GM12878 (cell line): ENCODE results near the gene RSF1. TPM values are rescaled to one million over a fixed set of nuclear protein-coding genes. Genes with fewer than 3 reads are reported as not detected.

ENCODE experiments used
- ATAC-seq: fragments of 200-7000 bp; cut with Tn5 transposase; 3 replicates; pipeline ENCODE4 v1.9.1; 2020; ENCODE audit warnings: mild to moderate bottlenecking, moderate library complexity
- BruUV-seq: library from RNA; stranded (reverse); fragments of 400-500 nt; replicated peaks from 2 replicates; lab custom pipeline; 2021; lab: Mats Ljungman, UMichigan
- CTCF ChIA-PET: fragments of 300-600 bp; sonication (Branson Sonifier 250); formaldehyde crosslinking; extraction: SDS; loops from one replicate; lab custom pipeline; 2021; ENCODE audit warnings: inconsistent platforms; lab: Yijun Ruan, JAX
- POLR2A ChIA-PET: fragments of 350-600 bp; formaldehyde crosslinking; extraction: SDS; loops from one replicate; lab custom pipeline; 2021; ENCODE audit warnings: inconsistent platforms; lab: Charles Lee
- RAD21 ChIA-PET: fragments of 300-600 bp; sonication (Branson Sonifier 250); formaldehyde crosslinking; loops from one replicate; lab custom pipeline; 2023; ENCODE audit warnings: antibody characterized with exemption; ENCODE audit not compliant: unreplicated experiment; lab: Charles Lee
- SMC1A ChIA-PET: fragments of 300-600 bp; sonication (Branson Sonifier 250); formaldehyde crosslinking; loops from one replicate; lab custom pipeline; 2023; ENCODE audit not compliant: unreplicated experiment, uncharacterized antibody; lab: Charles Lee
- DNase-seq: peaks from one replicate; pipeline ENCODE4 v3.0.0-alpha.2; 2011; ENCODE audit warnings: low read depth, low spot score
- FAIRE-seq: peaks from 3 replicates; lab custom pipeline; 2011; peaks lifted over from hg19 to GRCh38; lab: Jason Lieb, UNC
- H2AFZ ChIP-seq: 2 replicates; pipeline ENCODE4 v1.6.0; 2011; ENCODE audit warnings: low read depth, low read length, control low read depth; ENCODE audit not compliant: control insufficient read depth
- H3K27ac ChIP-seq: 2 replicates; pipeline ENCODE4 v1.5.1; 2011; ENCODE audit warnings: control low read depth; ENCODE audit not compliant: control insufficient read depth, insufficient read depth
- H3K27me3 ChIP-seq, 2 experiments: replicated peaks in 1 of 2; 2 replicates each; pipeline versions ENCODE4 v1.6.0 to v1.6.1; 2011; ENCODE audit warnings: low read length in 1 of 2; ENCODE audit not compliant: control insufficient read depth in 2 of 2, insufficient read depth in 2 of 2
- H3K36me3 ChIP-seq, 2 experiments: 2 replicates each; pipeline ENCODE4 v1.5.1; 2011; ENCODE audit warnings: low read length in 1 of 2; ENCODE audit not compliant: control insufficient read depth in 2 of 2, insufficient read depth in 2 of 2
- H3K4me1 ChIP-seq: 2 replicates; pipeline ENCODE4 v1.6.1; 2011; ENCODE audit warnings: mild to moderate bottlenecking, low read length, moderate library complexity, mixed read lengths; ENCODE audit not compliant: control insufficient read depth, insufficient read depth
- H3K4me2 ChIP-seq: 2 replicates; pipeline ENCODE4 v1.6.0; 2011; ENCODE audit warnings: control low read depth; ENCODE audit not compliant: control insufficient read depth, insufficient read depth
- H3K4me3 ChIP-seq: fragments of 200-600 bp; sonication (generic); 2 replicates; pipeline ENCODE4 v1.5.1; 2016
- H3K79me2 ChIP-seq: 2 replicates; pipeline ENCODE4 v1.6.0; 2011; ENCODE audit warnings: low read length; ENCODE audit not compliant: control insufficient read depth, insufficient read depth
- H3K9ac ChIP-seq: 2 replicates; pipeline ENCODE4 v1.8.0; 2011; ENCODE audit warnings: low read length, control low read depth, mixed read lengths; ENCODE audit not compliant: control insufficient read depth, insufficient read depth
- H3K9me3 ChIP-seq: replicated peaks from 3 replicates; pipeline ENCODE4 v1.5.1; 2011; ENCODE audit warnings: mild to moderate bottlenecking, low read length; ENCODE audit not compliant: control insufficient read depth, insufficient read depth
- H4K20me1 ChIP-seq: 2 replicates; pipeline ENCODE4 v1.6.0; 2011; ENCODE audit not compliant: control insufficient read depth, insufficient read depth
- BCLAF1 ChIP-seq: fragments of 450-650 bp; IDR thresholded peaks from 2 replicates; pipeline ENCODE4 v1.6.1; 2017; ENCODE audit warnings: antibody characterized with exemption, mild to moderate bottlenecking, moderate library complexity
- E2F8 ChIP-seq: fragments of 450-650 bp; IDR thresholded peaks from 2 replicates; pipeline ENCODE4 v1.6.1; 2018; ENCODE audit warnings: mild to moderate bottlenecking, low read depth, moderate library complexity; ENCODE audit not compliant: partially characterized antibody
- ELK1 ChIP-seq: IDR thresholded peaks from 2 replicates; pipeline ENCODE4 v1.6.1; 2012; ENCODE audit warnings: low read depth, low read length, improper control_type of control experiment
- ETV6 ChIP-seq, 2 experiments: fragments of 450-650 bp in 1 of 2; IDR thresholded peaks in 1 of 2; conservative IDR thresholded peaks in 1 of 2; 2 replicates each; pipeline ENCODE4 v1.6.1; 2014; ENCODE audit warnings: antibody characterized with exemption in 1 of 2, borderline replicate concordance in 1 of 2, low read depth in 1 of 2, mild to moderate bottlenecking in 1 of 2, moderate library complexity in 1 of 2
- EZH2 ChIP-seq: IDR thresholded peaks from 2 replicates; pipeline ENCODE4 v1.6.1; 2012; ENCODE audit warnings: low read depth, mild to moderate bottlenecking, control low read depth, inconsistent platforms, low read length, borderline replicate concordance; ENCODE audit not compliant: control insufficient read depth
- FOS ChIP-seq: IDR thresholded peaks from 3 replicates; pipeline ENCODE4 v1.6.1; 2011; ENCODE audit warnings: borderline replicate concordance; ENCODE audit not compliant: insufficient read length; ENCODE audit errors: extremely low read depth
- HDAC6 ChIP-seq: fragments of 200-600 bp; sonication (generic); IDR thresholded peaks from one replicate; pipeline ENCODE4 v1.8.0; 2017; ENCODE audit warnings: antibody characterized with exemption; ENCODE audit not compliant: unreplicated experiment
- MYB ChIP-seq: fragments of 150-350 bp; IDR thresholded peaks from 2 replicates; pipeline ENCODE4 v1.6.1; 2014; ENCODE audit warnings: mild to moderate bottlenecking, low read depth, low read length, borderline replicate concordance
- RB1 ChIP-seq: fragments of 450-650 bp; formaldehyde crosslinking; IDR thresholded peaks from 2 replicates; pipeline ENCODE4 v1.6.1; 2017; ENCODE audit warnings: mild to moderate bottlenecking, borderline replicate concordance
- RUNX3 ChIP-seq: IDR thresholded peaks from 2 replicates; pipeline ENCODE4 v1.6.1; 2012; ENCODE audit warnings: low read length, inconsistent platforms
- SP1 ChIP-seq: IDR thresholded peaks from one replicate; pipeline ENCODE4 v1.6.1; 2011; ENCODE audit warnings: low read depth, low read length
- SREBF2 ChIP-seq: IDR thresholded peaks from 2 replicates; pipeline ENCODE4 v1.6.1; 2012; ENCODE audit warnings: mild to moderate bottlenecking, low read length
- STAT1 ChIP-seq: fragments of 450-650 bp; conservative IDR thresholded peaks from 2 replicates; pipeline ENCODE4 v1.6.1; 2014; ENCODE audit warnings: antibody characterized with exemption, mild to moderate bottlenecking
- YBX1 ChIP-seq: fragments of 450-650 bp; IDR thresholded peaks from 2 replicates; pipeline ENCODE4 v1.6.1; 2016; ENCODE audit warnings: antibody characterized with exemption
- ZSCAN29 ChIP-seq: fragments of 450-650 bp; IDR thresholded peaks from 2 replicates; pipeline ENCODE4 v1.6.1; 2017; ENCODE audit warnings: mild to moderate bottlenecking, moderate library complexity
- ZZZ3 ChIP-seq: IDR thresholded peaks from 2 replicates; pipeline ENCODE4 v1.6.1; 2011; ENCODE audit warnings: low read depth; ENCODE audit not compliant: control insufficient read depth, insufficient read length
- WGBS: methylation state at CpG from one replicate; pipeline ENCODE4 v1.1.6; 2016; ENCODE audit warnings: low lambda C conversion rate; ENCODE audit not compliant: insufficient replicate concordance, insufficient coverage; ENCODE audit errors: missing lambda C conversion rate; 5-methylcytosine and 5-hydroxymethylcytosine counted together
- in situ Hi-C: fragments of 300-500 bp; cut with MboI; formaldehyde crosslinking; loops from 9 replicates; pipeline ENCODE4 v1.14.3; 2018; ENCODE audit warnings: mixed read lengths
- intact Hi-C: fragments of 100-400 bp; cut with micrococcal nuclease; formaldehyde crosslinking; loops from one replicate; pipeline ENCODE4 v1.14.2; 2022; ENCODE audit not compliant: unreplicated experiment
- polyA plus RNA-seq, 11 experiments: library from polyadenylated mRNA; depleted of rRNA in 4 of 11; unstranded in 6 of 11; stranded (reverse) in 5 of 11; fragments of >200 nt; fragmentation: Nextera tagmentation in 4 of 11; fragmentation: Illumina TruSeq in 1 of 11; extraction: Ambion mirVana in 4 of 11; extraction: Trizol in 1 of 11; gene quantifications; 1 replicate in 1 of 11; 2 replicates in 10 of 11; pipeline versions ENCODE4 v1.2.1 to v1.2.3, GENCODE V29; 2011 to 2016; ENCODE audit warnings: inconsistent platforms in 2 of 11, missing spikeins in 2 of 11, low read depth in 1 of 11
- total RNA-seq, 4 experiments: library from RNA; depleted of rRNA in 3 of 4; stranded (reverse); fragments of >200 nt in 3 of 4; fragmentation: Illumina TruSeq in 1 of 4; extraction: Trizol in 1 of 4; gene quantifications; 2 replicates each; pipeline versions ENCODE4 v1.2.1 to v1.2.3, GENCODE V29; 2013 to 2021

RSF1 gene
- total and polyA plus RNA-seq, 10 of the 15 experiments (the other 5 are each of a cell fraction or from before 2014, with no cell fraction given), result 9.0 to 45.3 (median 30.0) TPM

GRCh38 chr11:77823775-77824174 is 3.3 kb upstream of the RSF1 start:
- BruUV-seq, result no TSS peak
- no peaks in the 10 kb centered on the region for H3K4me1 ChIP-seq
- intact Hi-C loops, result loop anchor here (5.0 kb wide), 1 partner anchor 46 kb away; no protein-coding TSS in a partner anchor
- H3K4me2 ChIP-seq, result no peak overlapping the region
- ChIA-PET SMC1A (interaction anchor here (0.6 to 1.3 kb wide), 2 partner anchors 42 to 171 kb away, joined by 3 read pairs; partner anchors contain the start of gene INTS4), POLR2A (no interaction called here), RAD21 (no interaction called here), CTCF (interaction anchor here (0.7 to 1.1 kb wide), 2 partner anchors 53 to 300 kb away, joined by 3 read pairs; no protein-coding TSS in a partner anchor)
- DNase-seq, result no peak
- H3K79me2 ChIP-seq, result peaks cover 17% of the 10 kb centered on the region
- in situ Hi-C loops, result no loop called here
- H4K20me1 ChIP-seq, result no peaks in the 10 kb centered on the region
- H3K9me3 ChIP-seq, result no peaks in the 10 kb centered on the region
- no peak overlapping the region for H3K4me3 ChIP-seq
- H2AFZ ChIP-seq, result no peak overlapping the region
- no peak for FAIRE-seq
- H3K36me3 ChIP-seq, result no peaks in the 10 kb centered on the region
- H3K27me3 ChIP-seq, result no peaks in the 10 kb centered on the region
- no peak overlapping the region for H3K9ac ChIP-seq
- no peak overlapping the region for H3K27ac ChIP-seq
- WGBS, result 100% methylated on average over 1 of the region's 1 CpG
- ATAC-seq, result no peak
- no peak for TF ChIP-seq FOS
- no peak for TF ChIP-seq BCLAF1
- TF ChIP-seq RB1, result no peak
- no peak for TF ChIP-seq ETV6 (conservative IDR thresholded peaks at IDR 0.05 in 1 of 2, IDR thresholded peaks at IDR 0.05 in 1 of 2; ENCODE audit: borderline replicate concordance in 1 of 2, low read depth in 1 of 2)
- TF ChIP-seq E2F8, result no peak
- TF ChIP-seq ZSCAN29, result no peak
- no peak for TF ChIP-seq ZZZ3
- no peak for TF ChIP-seq ELK1
- no peak for TF ChIP-seq EZH2
- no peak for TF ChIP-seq STAT1
- TF ChIP-seq YBX1, result no peak
- no peak for TF ChIP-seq HDAC6
- TF ChIP-seq MYB, result no peak
- TF ChIP-seq SP1, result no peak
- TF ChIP-seq SREBF2, result no peak
- no peak for TF ChIP-seq RUNX3
